SU-DHL-6 (cell line): ENCODE results near the gene TM4SF1.

Source experiments
- H2AFZ ChIP-seq: fragments of 200-600 bp; sonication (generic); 2 replicates; pipeline ENCODE4 v1.6.1; 2014; ENCODE audit warnings: low read depth, mild to moderate bottlenecking, moderate library complexity, mixed read lengths, antibody characterized with exemption, low read length; ENCODE audit not compliant: severe bottlenecking
- H3F3A ChIP-seq: fragments of 200-600 bp; shearing (Covaris generic); 2 replicates; pipeline ENCODE4 v1.6.0; 2016; ENCODE audit warnings: antibody characterized with exemption, mild to moderate bottlenecking; ENCODE audit not compliant: insufficient read depth
- H3K27ac ChIP-seq: fragments of 200-600 bp; sonication (generic); 2 replicates; pipeline ENCODE4 v1.5.1; 2016; ENCODE audit warnings: low read depth, mild to moderate bottlenecking, low read length, moderate library complexity, mixed read lengths
- H3K27me3 ChIP-seq: fragments of 200-600 bp; sonication (generic), shearing (Covaris generic); 2 replicates; pipeline ENCODE4 v1.6.0; 2014; ENCODE audit warnings: mild to moderate bottlenecking, low read length
- H3K36me3 ChIP-seq: fragments of 200-600 bp; sonication (generic); 2 replicates; pipeline ENCODE4 v1.6.1; 2014; ENCODE audit warnings: mild to moderate bottlenecking, low read length, mixed read lengths
- H3K4me2 ChIP-seq: fragments of 300-600, 200-600 bp; shearing (Covaris generic), sonication (generic); 2 replicates; pipeline ENCODE4 v1.6.0; 2014; ENCODE audit warnings: low read length, low read depth, mild to moderate bottlenecking; ENCODE audit not compliant: poor library complexity, severe bottlenecking
- H3K4me3 ChIP-seq: fragments of 200-600 bp; sonication (generic); 2 replicates; pipeline ENCODE4 v1.5.1; 2014; ENCODE audit warnings: antibody characterized with exemption, low read length, mild to moderate bottlenecking, mixed read lengths; ENCODE audit not compliant: insufficient read depth, poor library complexity, severe bottlenecking
- H3K79me2 ChIP-seq: fragments of 200-600 bp; sonication (generic); 2 replicates; pipeline ENCODE4 v1.6.1; 2014; ENCODE audit warnings: mild to moderate bottlenecking, low read length, moderate library complexity; ENCODE audit not compliant: insufficient read depth
- H3K9ac ChIP-seq: fragments of 200-600 bp; sonication (generic); 2 replicates; pipeline ENCODE4 v1.7.0; 2014; ENCODE audit warnings: mild to moderate bottlenecking, low read length
- H3K9me2 ChIP-seq: fragments of 200-600 bp; sonication (generic); replicated peaks from 2 replicates; pipeline ENCODE4 v1.6.1; 2014; ENCODE audit warnings: low read length; ENCODE audit not compliant: insufficient read depth
- H3K9me3 ChIP-seq: fragments of 200-600 bp; sonication (generic); 2 replicates; pipeline ENCODE4 v1.6.1; 2014; ENCODE audit warnings: low read length, mixed read lengths; ENCODE audit not compliant: insufficient read depth
- H4K20me1 ChIP-seq: fragments of 200-600 bp; sonication (generic); 2 replicates; pipeline ENCODE4 v1.6.1; 2014; ENCODE audit warnings: low read depth, mild to moderate bottlenecking, antibody characterized with exemption, low read length, moderate library complexity, mixed read lengths
- EZH2phosphoT487 ChIP-seq: fragments of 200-600 bp; sonication (generic), shearing (Covaris generic); conservative IDR thresholded peaks from 2 replicates; pipeline ENCODE4 v1.6.1; 2018; ENCODE audit warnings: mild to moderate bottlenecking, antibody characterized with exemption, low read length, moderate library complexity, mixed read lengths
- TF ChIP-seq, protein P1 (sequence below): fragments of 200-600 bp; sonication (generic); IDR thresholded peaks from one replicate; pipeline ENCODE4 v1.5.1; 2017; ENCODE audit warnings: antibody characterized with exemption, mild to moderate bottlenecking, low read length, moderate library complexity; ENCODE audit not compliant: insufficient read depth, poor library complexity, severe bottlenecking

Gene TM4SF1

GRCh38 chr3:149400645-149401044 is 23.2 kb upstream of the TM4SF1 start:
- Histone ChIP-seq H3K27ac (no peak overlapping the region), H3K9ac (no peak overlapping the region), H3K4me2 (no peak overlapping the region), H3K36me3 (no peaks in the 10 kb centered on the region), H2AFZ (no peak overlapping the region), H4K20me1 (no peaks in the 10 kb centered on the region), H3K9me2 (no peaks in the 10 kb centered on the region), H3K4me3 (no peak overlapping the region), H3K9me3 (no peaks in the 10 kb centered on the region), H3K79me2 (no peaks in the 10 kb centered on the region), H3F3A (no peaks in the 10 kb centered on the region), H3K27me3 (no peaks in the 10 kb centered on the region)
- TF ChIP-seq, protein P1, sequence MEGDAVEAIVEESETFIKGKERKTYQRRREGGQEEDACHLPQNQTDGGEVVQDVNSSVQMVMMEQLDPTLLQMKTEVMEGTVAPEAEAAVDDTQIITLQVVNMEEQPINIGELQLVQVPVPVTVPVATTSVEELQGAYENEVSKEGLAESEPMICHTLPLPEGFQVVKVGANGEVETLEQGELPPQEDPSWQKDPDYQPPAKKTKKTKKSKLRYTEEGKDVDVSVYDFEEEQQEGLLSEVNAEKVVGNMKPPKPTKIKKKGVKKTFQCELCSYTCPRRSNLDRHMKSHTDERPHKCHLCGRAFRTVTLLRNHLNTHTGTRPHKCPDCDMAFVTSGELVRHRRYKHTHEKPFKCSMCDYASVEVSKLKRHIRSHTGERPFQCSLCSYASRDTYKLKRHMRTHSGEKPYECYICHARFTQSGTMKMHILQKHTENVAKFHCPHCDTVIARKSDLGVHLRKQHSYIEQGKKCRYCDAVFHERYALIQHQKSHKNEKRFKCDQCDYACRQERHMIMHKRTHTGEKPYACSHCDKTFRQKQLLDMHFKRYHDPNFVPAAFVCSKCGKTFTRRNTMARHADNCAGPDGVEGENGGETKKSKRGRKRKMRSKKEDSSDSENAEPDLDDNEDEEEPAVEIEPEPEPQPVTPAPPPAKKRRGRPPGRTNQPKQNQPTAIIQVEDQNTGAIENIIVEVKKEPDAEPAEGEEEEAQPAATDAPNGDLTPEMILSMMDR, result no peak
- no peak for TF ChIP-seq EZH2phosphoT487

GRCh38 chr3:149398296-149398695 is 20.8 kb upstream of the TM4SF1 start:
- Histone ChIP-seq H3K9ac (no peak overlapping the region), H3F3A (no peaks in the 10 kb centered on the region), H3K4me2 (no peak overlapping the region), H4K20me1 (no peaks in the 10 kb centered on the region), H3K36me3 (no peaks in the 10 kb centered on the region), H3K27ac (no peak overlapping the region), H3K9me3 (no peaks in the 10 kb centered on the region), H3K79me2 (no peaks in the 10 kb centered on the region), H3K27me3 (no peaks in the 10 kb centered on the region), H3K4me3 (no peak overlapping the region), H2AFZ (no peak overlapping the region), H3K9me2 (no peaks in the 10 kb centered on the region)
- TF ChIP-seq, protein P1, result no peak
- TF ChIP-seq EZH2phosphoT487, result no peak

- Histone ChIP-seq H3K4me3 (no peak overlapping the region), H3K9ac (no peak overlapping the region), H3K9me2 (no peaks in the 10 kb centered on the region)
These were observed 20.1 kb upstream of the TM4SF1 start for GRCh38 chr3:149397528-149397927.

More at GRCh38 chr3:149397528-149397927, 20.1 kb upstream of the TM4SF1 start:
- H3K27me3 ChIP-seq, result no peaks in the 10 kb centered on the region
- H3K9me3 ChIP-seq, result no peaks in the 10 kb centered on the region
- H4K20me1 ChIP-seq, result no peaks in the 10 kb centered on the region
- H2AFZ ChIP-seq, result no peak overlapping the region
- no peaks in the 10 kb centered on the region for H3K79me2 ChIP-seq
- no peaks in the 10 kb centered on the region for H3K36me3 ChIP-seq
- no peak overlapping the region for H3K4me2 ChIP-seq
- TF ChIP-seq, protein P1, result no peak
- no peak for TF ChIP-seq EZH2phosphoT487
- no peak overlapping the region for H3K27ac ChIP-seq
- no peaks in the 10 kb centered on the region for H3F3A ChIP-seq
